Measurements from ENCODE around the gene ADAMTS17. TPM values are rescaled to one million over a fixed set of nuclear protein-coding genes. Genes with fewer than 3 reads are reported as not detected.

The ADAMTS17 gene
- total and polyA plus RNA-seq, 8 donors: 4.2 to 16.4 (median 10.8) TPM

DNA sequence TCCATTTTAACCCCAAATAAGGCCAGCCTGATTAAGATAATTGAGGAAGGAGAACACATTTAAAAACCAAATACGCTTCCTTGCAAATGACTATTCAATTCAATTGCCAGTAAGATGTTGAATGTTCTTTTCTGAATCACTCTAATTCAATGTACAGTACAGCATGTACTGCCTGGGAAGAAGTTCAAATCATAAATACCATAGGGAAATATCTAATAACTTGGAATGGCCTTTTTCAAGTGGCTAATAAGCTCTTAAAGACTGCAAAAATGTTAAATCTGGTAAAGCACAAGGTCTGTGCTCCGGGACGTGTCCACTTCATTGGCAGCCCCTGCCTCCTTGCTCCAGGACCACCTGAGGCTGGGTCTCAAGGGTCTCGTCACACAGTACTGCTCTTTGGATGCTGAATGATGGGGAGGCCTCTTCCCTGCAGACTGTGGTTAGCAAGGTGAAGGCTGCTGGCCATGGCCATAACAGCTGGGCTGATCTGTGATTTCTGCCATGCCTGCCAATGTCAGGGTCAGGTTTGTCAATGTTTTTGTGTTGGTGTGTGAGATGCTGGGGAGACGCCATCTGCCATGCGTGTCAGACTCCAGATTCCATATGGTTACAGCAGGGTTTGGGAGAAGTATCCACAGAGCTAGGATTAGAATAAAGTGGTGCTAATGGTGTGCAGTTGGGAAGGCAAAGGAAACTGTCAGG, 300.5 kb downstream of the ADAMTS17 start:
- Histone ChIP-seq H3K36me3 (no peaks in the 10 kb centered on the region), H3K27me3 (no peaks in the 10 kb centered on the region), H3K4me3 (no peak overlapping the region), H3K4me1 (peaks cover 15 to 18% (median 15%) of the 10 kb centered on the region in 3 donors), H3K9me3 (no peaks in the 10 kb centered on the region), H3K27ac (no peak overlapping the region)
- WGBS, 2 donors: 94 to 96% methylated on average over 6 of the region's 6 CpGs
- ATAC-seq: no peak
- no peak for FAIRE-seq
- DNase-seq: no peak
- intact Hi-C loops (cut with DNase I): no loop called here
- TF ChIP-seq, protein P1, sequence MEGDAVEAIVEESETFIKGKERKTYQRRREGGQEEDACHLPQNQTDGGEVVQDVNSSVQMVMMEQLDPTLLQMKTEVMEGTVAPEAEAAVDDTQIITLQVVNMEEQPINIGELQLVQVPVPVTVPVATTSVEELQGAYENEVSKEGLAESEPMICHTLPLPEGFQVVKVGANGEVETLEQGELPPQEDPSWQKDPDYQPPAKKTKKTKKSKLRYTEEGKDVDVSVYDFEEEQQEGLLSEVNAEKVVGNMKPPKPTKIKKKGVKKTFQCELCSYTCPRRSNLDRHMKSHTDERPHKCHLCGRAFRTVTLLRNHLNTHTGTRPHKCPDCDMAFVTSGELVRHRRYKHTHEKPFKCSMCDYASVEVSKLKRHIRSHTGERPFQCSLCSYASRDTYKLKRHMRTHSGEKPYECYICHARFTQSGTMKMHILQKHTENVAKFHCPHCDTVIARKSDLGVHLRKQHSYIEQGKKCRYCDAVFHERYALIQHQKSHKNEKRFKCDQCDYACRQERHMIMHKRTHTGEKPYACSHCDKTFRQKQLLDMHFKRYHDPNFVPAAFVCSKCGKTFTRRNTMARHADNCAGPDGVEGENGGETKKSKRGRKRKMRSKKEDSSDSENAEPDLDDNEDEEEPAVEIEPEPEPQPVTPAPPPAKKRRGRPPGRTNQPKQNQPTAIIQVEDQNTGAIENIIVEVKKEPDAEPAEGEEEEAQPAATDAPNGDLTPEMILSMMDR (IDR thresholded peaks at IDR 0.05): no peak

DNA sequence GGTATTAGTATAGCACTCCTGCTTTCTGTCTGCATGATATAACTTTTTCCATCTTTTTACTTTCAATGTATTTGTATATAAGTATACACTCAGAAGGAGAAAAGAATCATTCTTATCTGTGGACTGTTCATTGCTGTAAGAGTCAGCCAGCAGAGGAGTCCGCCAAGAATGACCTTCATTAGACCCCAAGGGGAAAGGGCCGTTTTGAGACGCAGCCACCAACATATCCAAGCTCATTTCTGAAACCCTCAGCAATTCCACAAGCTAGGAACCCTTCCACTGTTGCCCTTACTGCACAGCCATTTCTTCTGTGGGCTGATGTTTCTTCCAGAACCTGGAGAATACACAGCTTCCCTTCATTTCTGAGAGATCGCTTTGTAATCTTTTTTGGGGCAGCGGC, 301.8 kb downstream of the ADAMTS17 start:
- H3K27me3 ChIP-seq: no peaks in the 10 kb centered on the region
- H3K27ac ChIP-seq: no peak overlapping the region
- H3K4me3 ChIP-seq: no peak overlapping the region
- DNase-seq: no peak
- ATAC-seq: no peak
- intact Hi-C loops (cut with DNase I): no loop called here
- no peaks in the 10 kb centered on the region for H3K36me3 ChIP-seq
- no peak for FAIRE-seq
- TF ChIP-seq, protein P1 (IDR thresholded peaks at IDR 0.05): no peak
- WGBS, 2 donors: 76 to 88% methylated on average over 5 of the region's 5 CpGs
- no peaks in the 10 kb centered on the region for H3K9me3 ChIP-seq
- H3K4me1 ChIP-seq: peaks cover 15 to 22% (median 15%) of the 10 kb centered on the region in 3 donors

DNA sequence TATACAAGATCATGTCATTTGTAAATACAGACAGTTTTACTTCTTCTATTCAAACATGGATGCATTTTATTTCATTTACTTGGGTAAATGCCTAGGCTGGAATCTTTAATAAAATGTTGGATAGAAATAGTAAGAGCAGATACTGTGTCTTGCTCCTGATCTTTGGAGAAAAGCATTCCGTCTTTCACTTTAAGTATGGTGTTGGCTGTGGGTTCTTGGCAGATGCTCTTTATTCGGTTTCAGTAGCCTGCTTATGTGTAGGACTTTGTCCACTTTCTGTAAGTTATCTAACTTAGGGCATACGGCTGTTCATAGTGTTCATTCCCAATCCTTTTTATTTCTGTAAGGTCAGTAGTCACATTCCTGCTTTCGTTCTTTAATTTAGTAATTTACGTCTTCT, 303.0 kb downstream of the ADAMTS17 start:
- Histone ChIP-seq H3K27ac (no peak overlapping the region), H3K4me1 (peaks cover 21 to 24% (median 21%) of the 10 kb centered on the region in 3 donors), H3K9me3 (no peaks in the 10 kb centered on the region), H3K27me3 (no peaks in the 10 kb centered on the region), H3K4me3 (no peak overlapping the region), H3K36me3 (no peaks in the 10 kb centered on the region)
- no peak for FAIRE-seq
- intact Hi-C loops (cut with DNase I): no loop called here
- 68 to 75% methylated on average over 5 of the region's 5 CpGs for WGBS, 2 donors
- TF ChIP-seq, protein P1 (IDR thresholded peaks at IDR 0.05): no peak
- no peak for DNase-seq
- ATAC-seq: no peak

DNA sequence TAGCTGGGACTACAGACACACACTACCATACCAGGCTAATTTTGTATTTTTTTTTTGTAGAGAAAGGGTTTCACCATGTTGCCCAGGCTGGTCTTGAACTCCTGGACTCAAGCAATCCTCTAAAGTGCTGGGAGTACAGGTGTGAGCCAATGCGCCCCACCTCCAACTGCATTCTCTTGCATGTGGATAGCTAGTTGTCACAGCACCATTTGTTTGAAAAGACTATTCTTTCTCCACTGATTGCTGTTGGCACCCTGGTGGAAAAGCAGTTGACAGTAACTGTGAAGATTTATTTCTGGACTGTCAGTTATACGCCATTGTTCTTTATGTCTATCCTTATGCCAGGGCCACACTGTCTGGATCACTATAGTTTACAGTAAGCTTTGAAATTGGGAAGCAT, 303.9 kb downstream of the ADAMTS17 start:
- peaks cover 17 to 22% (median 17%) of the 10 kb centered on the region in 3 donors for H3K4me1 ChIP-seq
- H3K9me3 ChIP-seq: no peaks in the 10 kb centered on the region
- intact Hi-C loops (cut with DNase I): no loop called here
- 97 to 98% methylated on average over 2 of the region's 2 CpGs for WGBS, 2 donors
- FAIRE-seq (no peak), ATAC-seq (no peak), DNase-seq (no peak)
- H3K27ac ChIP-seq: no peak overlapping the region
- no peak overlapping the region for H3K4me3 ChIP-seq
- no peaks in the 10 kb centered on the region for H3K27me3 ChIP-seq
- H3K36me3 ChIP-seq: no peaks in the 10 kb centered on the region
- TF ChIP-seq, protein P1 (IDR thresholded peaks at IDR 0.05): no peak

DNA sequence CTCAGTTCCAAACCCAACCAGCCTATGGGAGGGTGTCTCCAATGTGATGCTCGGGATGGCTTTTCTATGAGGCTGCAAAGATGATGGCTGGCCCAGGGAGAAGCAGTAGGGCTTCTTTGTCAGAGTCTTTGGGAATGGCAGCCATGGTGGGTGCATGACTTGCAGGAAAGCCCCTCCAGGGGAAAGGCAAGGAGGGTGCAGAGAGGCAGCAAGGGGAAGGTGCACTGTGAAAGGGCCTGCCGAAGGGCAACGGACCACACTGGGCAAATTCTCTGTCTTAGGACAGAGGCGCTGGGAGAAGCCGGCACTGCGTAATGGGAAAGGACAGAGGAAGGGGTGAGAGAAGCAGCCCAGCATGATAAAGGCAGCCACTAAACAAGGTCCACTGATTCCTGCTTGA, 305.8 kb downstream of the ADAMTS17 start:
- TF ChIP-seq, protein P1 (IDR thresholded peaks at IDR 0.05): no peak
- no peak for FAIRE-seq
- ATAC-seq: no peak
- Histone ChIP-seq H3K27me3 (no peaks in the 10 kb centered on the region), H3K4me1 (peaks cover 25 to 34% (median 30%) of the 10 kb centered on the region in 3 donors), H3K9me3 (no peaks in the 10 kb centered on the region), H3K36me3 (no peaks in the 10 kb centered on the region), H3K4me3 (no peak overlapping the region), H3K27ac (no peak overlapping the region)
- intact Hi-C loops (cut with DNase I): no loop called here
- DNase-seq: no peak
- 97% methylated on average over 6 of the region's 6 CpGs for WGBS, 2 donors
